BJ (cell line): ENCODE results near the gene DPP9. TPM values are rescaled to one million over a fixed set of nuclear protein-coding genes. Genes with fewer than 3 reads are reported as not detected.

Experiments
- CTCF ChIA-PET: fragments of 350-600 bp; formaldehyde crosslinking; extraction: SDS; loops from one replicate; lab custom pipeline; 2021; ENCODE audit warnings: antibody characterized with exemption, inconsistent platforms; lab: Yijun Ruan, JAX
- POLR2A ChIA-PET: fragments of 300-600 bp; sonication (Branson Sonifier 250); formaldehyde crosslinking; extraction: SDS; loops from one replicate; lab custom pipeline; 2021; ENCODE audit warnings: antibody characterized with exemption; lab: Charles Lee
- DNase-seq: peaks from one replicate; pipeline ENCODE4 v3.0.0-alpha.2; 2011; ENCODE audit warnings: low read depth
- H3K27me3 ChIP-seq: 2 replicates; pipeline ENCODE4 v1.6.0; 2011; ENCODE audit warnings: low read length; ENCODE audit not compliant: control insufficient read depth, insufficient read depth
- H3K36me3 ChIP-seq: 2 replicates; pipeline ENCODE4 v1.5.1; 2011; ENCODE audit warnings: low read length; ENCODE audit not compliant: control insufficient read depth, insufficient read depth
- H3K4me3 ChIP-seq: 2 replicates; pipeline ENCODE4 v1.5.1; 2011; ENCODE audit warnings: low read depth, mild to moderate bottlenecking, control low read depth, low read length
- polyA plus RNA-seq: library from polyadenylated mRNA; depleted of rRNA; stranded (reverse); fragments of >200 nt; gene quantifications from 2 replicates; pipeline ENCODE4 v1.2.3, GENCODE V29; 2011
- TF ChIP-seq, protein P1 (sequence below): IDR thresholded peaks from 2 replicates; pipeline ENCODE4 v1.5.1; 2011; ENCODE audit warnings: low read depth, mild to moderate bottlenecking, control low read depth, inconsistent platforms, low read length, moderate library complexity; ENCODE audit not compliant: insufficient read depth

Gene DPP9
- polyA plus RNA-seq, 1 experiment: 12.3 TPM

DNA sequence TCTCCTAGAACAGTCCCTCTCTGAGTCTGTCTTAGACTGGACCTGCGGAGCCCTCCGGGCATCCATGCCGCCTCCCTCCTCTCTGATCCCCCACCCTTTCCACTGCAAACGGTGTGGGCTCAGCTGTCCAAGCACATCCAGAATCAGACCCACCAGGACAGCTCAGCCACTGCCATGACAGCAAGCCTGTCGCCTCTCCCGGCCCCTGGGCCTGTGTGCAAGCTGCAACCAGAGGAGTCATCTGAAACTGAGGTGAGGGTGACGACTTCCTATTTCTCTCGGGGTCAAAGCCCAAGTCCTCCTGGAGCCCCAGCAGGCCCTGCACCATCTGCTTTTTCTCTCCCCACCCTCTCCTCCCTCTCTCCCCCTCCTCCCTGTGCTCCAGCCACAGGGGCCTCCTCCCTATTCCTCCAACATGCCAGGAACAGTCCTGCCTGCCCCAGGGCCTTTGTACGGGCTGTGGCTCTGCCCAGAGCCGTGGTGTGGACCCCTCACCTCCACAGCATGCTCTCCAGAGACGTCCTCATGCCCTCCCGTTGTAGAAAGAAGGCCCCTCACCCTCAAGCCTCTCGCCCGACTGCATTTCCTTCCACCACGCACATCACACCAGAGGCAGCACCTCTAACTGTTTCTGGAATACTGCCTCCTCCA lies 30.0 kb downstream of the DPP9 start:
- POLR2A ChIA-PET: no interaction called here
- TF ChIP-seq, protein P1, sequence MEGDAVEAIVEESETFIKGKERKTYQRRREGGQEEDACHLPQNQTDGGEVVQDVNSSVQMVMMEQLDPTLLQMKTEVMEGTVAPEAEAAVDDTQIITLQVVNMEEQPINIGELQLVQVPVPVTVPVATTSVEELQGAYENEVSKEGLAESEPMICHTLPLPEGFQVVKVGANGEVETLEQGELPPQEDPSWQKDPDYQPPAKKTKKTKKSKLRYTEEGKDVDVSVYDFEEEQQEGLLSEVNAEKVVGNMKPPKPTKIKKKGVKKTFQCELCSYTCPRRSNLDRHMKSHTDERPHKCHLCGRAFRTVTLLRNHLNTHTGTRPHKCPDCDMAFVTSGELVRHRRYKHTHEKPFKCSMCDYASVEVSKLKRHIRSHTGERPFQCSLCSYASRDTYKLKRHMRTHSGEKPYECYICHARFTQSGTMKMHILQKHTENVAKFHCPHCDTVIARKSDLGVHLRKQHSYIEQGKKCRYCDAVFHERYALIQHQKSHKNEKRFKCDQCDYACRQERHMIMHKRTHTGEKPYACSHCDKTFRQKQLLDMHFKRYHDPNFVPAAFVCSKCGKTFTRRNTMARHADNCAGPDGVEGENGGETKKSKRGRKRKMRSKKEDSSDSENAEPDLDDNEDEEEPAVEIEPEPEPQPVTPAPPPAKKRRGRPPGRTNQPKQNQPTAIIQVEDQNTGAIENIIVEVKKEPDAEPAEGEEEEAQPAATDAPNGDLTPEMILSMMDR: no peak
- H3K27me3 ChIP-seq: no peaks in the 10 kb centered on the region
- CTCF ChIA-PET: interaction anchor here (0.9 kb wide), 1 partner anchor 116 kb away, joined by 3 read pairs; no protein-coding TSS in a partner anchor
- H3K36me3 ChIP-seq: peaks cover 43% of the 10 kb centered on the region
- no peak for DNase-seq
- no peak overlapping the region for H3K4me3 ChIP-seq

DNA sequence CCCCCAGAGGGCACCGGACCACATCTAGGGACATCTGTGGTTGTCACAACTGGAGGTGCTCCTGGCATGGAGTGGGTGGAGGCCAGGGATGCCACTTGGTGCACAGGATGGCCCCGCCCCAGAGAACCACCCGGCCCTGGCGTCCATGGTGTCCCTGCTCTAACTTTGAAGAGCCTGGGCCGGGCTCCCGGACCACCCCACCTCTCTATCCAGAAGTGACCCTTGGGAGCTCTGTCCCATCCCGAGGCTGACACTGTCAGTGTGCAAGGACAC lies 30.6 kb downstream of the DPP9 start:
- POLR2A ChIA-PET: no interaction called here

DNA sequence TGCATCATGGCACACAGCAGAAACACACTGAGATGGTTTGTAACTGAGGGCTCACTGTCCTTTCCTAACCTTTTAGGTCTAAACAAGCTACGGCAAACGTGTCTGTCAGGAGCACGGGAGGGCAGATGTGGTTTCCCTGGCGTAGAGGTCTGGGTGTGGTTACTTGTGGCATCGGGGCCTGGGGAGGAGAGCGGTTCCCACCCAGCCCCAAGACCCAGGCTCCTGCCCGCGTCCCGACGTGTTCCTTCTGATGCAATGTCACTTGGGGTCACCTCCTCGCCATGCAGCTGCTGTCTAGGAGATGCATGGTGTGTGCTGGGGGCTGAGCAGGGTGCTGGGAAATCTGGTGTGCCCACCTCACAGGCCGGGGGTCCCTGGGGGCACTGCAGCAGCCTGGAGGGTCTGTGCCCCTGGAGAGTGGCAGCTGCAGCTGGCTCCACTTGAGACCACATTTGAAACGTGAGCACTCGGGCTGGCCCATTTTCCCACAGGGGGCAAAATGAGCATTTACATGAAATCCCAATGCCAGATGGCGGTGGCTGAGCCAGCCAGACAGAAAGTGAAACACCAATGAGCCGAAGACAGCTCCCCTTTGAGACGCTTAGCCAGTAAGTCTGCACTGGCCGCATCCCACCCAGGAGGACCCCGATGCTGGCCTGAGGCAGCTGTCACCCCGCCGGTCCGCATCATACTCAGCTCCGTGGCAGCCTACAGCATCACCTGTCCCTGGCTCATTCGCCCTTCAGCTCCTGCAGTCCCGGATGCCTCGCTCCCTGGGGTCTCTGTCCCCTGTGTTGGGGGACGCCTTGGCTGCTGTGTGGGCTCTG lies 31.2 kb downstream of the DPP9 start:
- TF ChIP-seq, protein P1: no peak
- POLR2A ChIA-PET: no interaction called here
- CTCF ChIA-PET: no interaction called here
- no peak for DNase-seq
- Histone ChIP-seq H3K27me3 (no peaks in the 10 kb centered on the region), H3K36me3 (peaks cover 43% of the 10 kb centered on the region), H3K4me3 (no peak overlapping the region)

More for the DNA sequence above, 30.6 kb downstream of the DPP9 start:
- DNase-seq: no peak
- Histone ChIP-seq H3K4me3 (no peak overlapping the region), H3K27me3 (no peaks in the 10 kb centered on the region), H3K36me3 (peaks cover 44% of the 10 kb centered on the region)
- TF ChIP-seq, protein P1: no peak
- CTCF ChIA-PET: no interaction called here

DNA sequence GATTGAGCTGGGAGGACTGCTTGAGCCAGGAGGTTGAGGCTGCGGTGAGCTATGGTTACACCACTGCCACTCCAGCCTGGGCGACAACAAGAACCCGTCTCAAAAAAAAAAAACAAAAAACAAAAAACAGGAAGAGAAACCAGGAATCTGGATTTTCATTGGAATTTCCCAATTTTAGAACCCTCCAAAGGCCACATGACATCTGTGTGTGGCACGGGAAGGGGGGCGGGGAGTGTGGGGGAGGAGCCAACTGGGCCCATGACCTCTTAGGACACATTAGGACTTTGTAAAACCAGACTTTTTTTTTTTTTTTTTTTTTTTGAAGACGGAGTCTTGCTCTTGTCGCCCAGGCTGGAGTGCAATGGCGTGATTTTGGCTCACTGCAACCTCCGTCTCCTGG lies 32.3 kb downstream of the DPP9 start:
- Histone ChIP-seq H3K27me3 (no peaks in the 10 kb centered on the region), H3K4me3 (no peak overlapping the region), H3K36me3 (peaks cover 43% of the 10 kb centered on the region)
- TF ChIP-seq, protein P1: no peak
- ChIA-PET CTCF (no interaction called here), POLR2A (no interaction called here)
- no peak for DNase-seq

DNA sequence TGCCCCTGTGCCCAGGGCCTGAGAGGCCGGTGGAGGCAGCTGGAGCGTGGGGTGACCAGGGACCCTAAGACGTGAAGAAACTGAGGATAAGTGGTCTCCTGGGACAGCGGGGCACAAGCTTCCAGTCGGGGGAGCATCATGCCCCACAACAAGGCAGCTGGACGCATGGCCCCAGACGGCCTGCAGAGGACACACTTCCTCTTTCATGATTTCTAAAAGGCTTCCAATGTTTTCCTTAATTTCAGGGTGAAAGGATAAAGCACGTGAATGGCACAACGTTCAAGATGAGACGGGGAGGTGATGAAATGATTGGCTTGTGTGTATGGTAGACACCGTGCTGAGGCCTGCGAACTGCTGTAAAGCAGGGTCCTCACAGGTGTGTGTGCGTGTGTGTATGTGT lies 33.3 kb downstream of the DPP9 start:
- Histone ChIP-seq H3K27me3 (no peaks in the 10 kb centered on the region), H3K4me3 (no peak overlapping the region), H3K36me3 (peaks cover 40% of the 10 kb centered on the region)
- TF ChIP-seq, protein P1: no peak
- ChIA-PET CTCF (no interaction called here), POLR2A (no interaction called here)
- DNase-seq: no peak
